ENCODE results near the gene PDE4A.
"Not testable (repeated sequence)": the region's sequence is repeated elsewhere in the genome, so short reads cannot be mapped to it uniquely, and the experiment has no call there.

PDE4A gene

GRCh38 chr19:10420444-10421239 lies at the start of gene PDE4A:
Gene PDE4A (plus strand): TSS chr19:10420538. CDS start chr19:10420765, 227 bp downstream.
- DNase-seq: no peak

- DNase-seq: no peak
These were observed 47.6 kb upstream of the PDE4A start for GRCh38 chr19:10372690-10373089.

GRCh38 chr19:10374931-10375330 lies 45.4 kb upstream of the PDE4A start:
- DNase-seq: no peak

- DNase-seq: not testable (repeated sequence)
These were observed 43.1 kb upstream of the PDE4A start for GRCh38 chr19:10377140-10377640.

- DNase-seq: no peak
These were observed 42.2 kb upstream of the PDE4A start for GRCh38 chr19:10378124-10378523.

GRCh38 chr19:10379880-10380312 lies 40.4 kb upstream of the PDE4A start:
- DNase-seq: no peak

- DNase-seq: peak; percentile 98
These were observed 39.8 kb upstream of the PDE4A start, which contains the start of gene TYK2 for GRCh38 chr19:10380313-10381102. Gene TYK2 (minus strand): TSS chr19:10380572. CDS start chr19:10378406, 2,166 bp downstream.

GRCh38 chr19:10383223-10383499 lies 37.2 kb upstream of the PDE4A start:
- not testable (repeated sequence) for DNase-seq

GRCh38 chr19:10384580-10384979 lies 35.8 kb upstream of the PDE4A start:
- DNase-seq: no peak

GRCh38 chr19:10388957-10389356 lies 31.4 kb upstream of the PDE4A start:
- peak; percentile 64 for DNase-seq

- DNase-seq: no peak
These were observed 30.5 kb upstream of the PDE4A start for GRCh38 chr19:10389863-10390262.

GRCh38 chr19:10390652-10391286 lies 29.6 kb upstream of the PDE4A start:
- DNase-seq: no peak

- no peak for DNase-seq
These were observed 28.2 kb upstream of the PDE4A start for GRCh38 chr19:10392120-10392519.

GRCh38 chr19:10393137-10393536 lies 27.2 kb upstream of the PDE4A start:
- no peak for DNase-seq

- no peak for DNase-seq
These were observed 25.3 kb upstream of the PDE4A start for GRCh38 chr19:10395003-10395402.

- DNase-seq: no peak
These were observed 24.9 kb upstream of the PDE4A start for GRCh38 chr19:10395436-10395835.

GRCh38 chr19:10395917-10396316 lies 24.4 kb upstream of the PDE4A start:
- DNase-seq: no peak

GRCh38 chr19:10398819-10399218 lies 21.5 kb upstream of the PDE4A start:
- no peak for DNase-seq

- not testable (repeated sequence) for DNase-seq
These were observed 21.0 kb upstream of the PDE4A start for GRCh38 chr19:10399340-10399739.

- no peak for DNase-seq
These were observed 20.5 kb upstream of the PDE4A start for GRCh38 chr19:10399878-10400277.

- no peak for DNase-seq
These were observed 17.8 kb upstream of the PDE4A start for GRCh38 chr19:10402441-10403038.

- DNase-seq: peak; percentile 94
These were observed 17.0 kb upstream of the PDE4A start, which contains the start of gene CDC37 for GRCh38 chr19:10403137-10404021. Gene CDC37 (minus strand): TSS chr19:10403542. CDS start chr19:10403479, 63 bp downstream.
